ENCODE data around the gene WDR1. TPM values are rescaled to one million over a fixed set of nuclear protein-coding genes. Genes with fewer than 3 reads are reported as not detected.
A peak's percentile ranks its signal among the peaks of the same experiment; 100 is the strongest.

Gene WDR1
- polyA plus RNA-seq, 1 of the 3 experiments (the other 2 are of a cell fraction) = 310 TPM

DNA sequence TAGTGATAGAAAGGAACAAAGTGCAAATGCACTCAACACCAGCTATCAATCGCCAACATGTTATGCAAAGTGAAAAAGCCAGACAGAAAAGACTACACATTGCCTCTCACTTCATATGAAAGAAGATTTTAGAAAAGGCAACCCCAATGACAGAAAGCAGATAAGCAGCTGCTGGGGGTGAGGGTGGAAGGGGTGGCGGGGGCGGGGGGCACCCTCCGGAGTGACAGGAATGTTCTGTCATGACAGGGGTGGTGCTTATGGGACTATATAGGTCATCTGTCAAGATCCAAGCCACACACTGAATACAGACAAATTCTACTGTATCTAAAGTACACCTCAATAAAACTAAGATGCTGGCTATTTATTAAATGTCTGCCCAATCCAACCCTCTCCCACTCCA is 10.7 kb downstream of the WDR1 start:
- Histone ChIP-seq H3K27me3 (ENCODE audit: insufficient read depth) (no peaks in the 10 kb centered on the region), H3K36me3 (replicated peaks in 1 of 2; ENCODE audit: control insufficient read depth in 1 of 2, insufficient read depth in 2 of 2, low read length in 1 of 2) (peaks cover 30 to 51% of the 10 kb centered on the region in 2 experiments), H3K9me3 (no peaks in the 10 kb centered on the region), H3K4me1 (ENCODE audit: control insufficient read depth in 1 of 2, insufficient read depth in 2 of 2, low read depth in 1 of 2, low read length in 1 of 2) (peaks cover 22 to 31% of the 10 kb centered on the region in 2 experiments; a peak in 3 of 4 replicates), H3K9ac (no peak overlapping the region; the same call in 1 of the 2 replicates), H3K4me2 (peak overlapping the region; percentile 72), H3K9me2 (no peaks in the 10 kb centered on the region), H3F3A (replicated peaks; ENCODE audit: insufficient read depth) (peaks cover 36% of the 10 kb centered on the region), H3K27ac (ENCODE audit: low read depth in 2 of 2, low read length in 1 of 2) (peak overlapping the region; percentile 19 to 83; a peak in 2 of 4 replicates), H2AFZ (ENCODE audit: low read depth) (no peak overlapping the region), H3K4me3 (ENCODE audit: low read depth in 2 of 2, low read length in 1 of 2) (0 out of 4 replicates have a peak overlapping the region, but pooled peaks of 1 of the 2 experiments have one; percentile 43), H3K79me2 (ENCODE audit: insufficient read depth) (peaks cover 97% of the 10 kb centered on the region), H4K20me1 (ENCODE audit: insufficient read depth) (peaks cover 99% of the 10 kb centered on the region)
- ChIA-PET POLR2A (no interaction called here), CTCF (interaction anchor here (1.0 to 2.2 kb wide), 3 partner anchors 11 to 27 kb away, joined by 3 to 8 read pairs (median 5); partner anchors contain the start of gene WDR1)
- no peak for DNase-seq
- WGBS (ENCODE audit: low lambda C conversion rate) = 97% methylated on average over 4 of the region's 4 CpGs
- TF ChIP-seq GABPA (IDR thresholded peaks at IDR 0.05; ENCODE audit: low read depth) = no peak
- no peak for TF ChIP-seq FOXM1 (IDR thresholded peaks at IDR 0.05; ENCODE audit: low read depth)
- no peak for TF ChIP-seq YY1 (IDR thresholded peaks at IDR 0.05; ENCODE audit: low read depth)
- TF ChIP-seq RCOR1 (IDR thresholded peaks at IDR 0.05; ENCODE audit: low read length) = no peak
- no peak for TF ChIP-seq RFX5 (IDR thresholded peaks at IDR 0.05; ENCODE audit: low read length)
- TF ChIP-seq JUND (IDR thresholded peaks at IDR 0.05) = no peak
- TF ChIP-seq NFIC (IDR thresholded peaks at IDR 0.05; ENCODE audit: borderline replicate concordance) = no peak
- no peak for TF ChIP-seq TAF1 (IDR thresholded peaks at IDR 0.05; ENCODE audit: borderline replicate concordance, low read depth, low read length)
- TF ChIP-seq TCF12 (IDR thresholded peaks at IDR 0.05) = no peak
- TF ChIP-seq FOSL2 (IDR thresholded peaks at IDR 0.05; ENCODE audit: borderline replicate concordance, low read depth) = no peak
- TF ChIP-seq PBX3 (IDR thresholded peaks at IDR 0.05) = no peak

- WGBS (ENCODE audit: low lambda C conversion rate) = 83% methylated on average over 4 of the region's 4 CpGs
- Histone ChIP-seq H3K27ac (ENCODE audit: low read depth in 2 of 2, low read length in 1 of 2) (no peak overlapping the region), H4K20me1 (ENCODE audit: insufficient read depth) (peaks cover 99% of the 10 kb centered on the region), H3K36me3 (replicated peaks in 1 of 2; ENCODE audit: control insufficient read depth in 1 of 2, insufficient read depth in 2 of 2, low read length in 1 of 2) (peaks cover 31 to 51% of the 10 kb centered on the region in 2 experiments), H2AFZ (ENCODE audit: low read depth) (no peak overlapping the region), H3K4me2 (peak overlapping the region; percentile 72), H3K4me3 (ENCODE audit: low read depth in 2 of 2, low read length in 1 of 2) (no peak overlapping the region), H3K4me1 (ENCODE audit: control insufficient read depth in 1 of 2, insufficient read depth in 2 of 2, low read depth in 1 of 2, low read length in 1 of 2) (peaks cover 22 to 31% of the 10 kb centered on the region in 2 experiments; a peak in 3 of 4 replicates), H3F3A (replicated peaks; ENCODE audit: insufficient read depth) (peaks cover 32% of the 10 kb centered on the region), H3K27me3 (ENCODE audit: insufficient read depth) (no peaks in the 10 kb centered on the region), H3K79me2 (ENCODE audit: insufficient read depth) (peaks cover 97% of the 10 kb centered on the region), H3K9me3 (no peaks in the 10 kb centered on the region), H3K9me2 (no peaks in the 10 kb centered on the region), H3K9ac (no peak overlapping the region)
- CTCF ChIA-PET = interaction anchor here (2.1 to 2.2 kb wide), 2 partner anchors 11 kb away, joined by 5 to 8 read pairs; partner anchors contain the start of gene WDR1
- POLR2A ChIA-PET = no interaction called here
- DNase-seq = no peak
- TF ChIP-seq RCOR1 (IDR thresholded peaks at IDR 0.05; ENCODE audit: low read length) = no peak
- no peak for TF ChIP-seq REST (IDR thresholded peaks at IDR 0.05; ENCODE audit: low read depth, low read length)
- no peak for TF ChIP-seq TEAD4 (IDR thresholded peaks at IDR 0.05; ENCODE audit: borderline replicate concordance, insufficient read depth)
- TF ChIP-seq NFIC (IDR thresholded peaks at IDR 0.05; ENCODE audit: borderline replicate concordance) = no peak
- TF ChIP-seq TAF1 (IDR thresholded peaks at IDR 0.05; ENCODE audit: borderline replicate concordance, low read depth, low read length) = no peak
- no peak for TF ChIP-seq MXI1 (IDR thresholded peaks at IDR 0.05; ENCODE audit: low read depth, low read length)
- TF ChIP-seq EZH2phosphoT487 (IDR thresholded peaks at IDR 0.05; ENCODE audit: borderline replicate concordance, low read depth) = no peak
- TF ChIP-seq CHD2 (IDR thresholded peaks at IDR 0.05; ENCODE audit: low read length, partially characterized antibody) = no peak
- TF ChIP-seq SIN3A (IDR thresholded peaks at IDR 0.05; ENCODE audit: borderline replicate concordance, low read depth, low read length) = no peak
- TF ChIP-seq RFX5 (IDR thresholded peaks at IDR 0.05; ENCODE audit: low read length) = no peak
- no peak for TF ChIP-seq SMC3 (IDR thresholded peaks at IDR 0.05; ENCODE audit: low read depth, low read length)
- TF ChIP-seq ZBTB33 (IDR thresholded peaks at IDR 0.05; ENCODE audit: borderline replicate concordance, low read depth) = no peak
- TF ChIP-seq POLR2AphosphoS5 (IDR thresholded peaks at IDR 0.05; ENCODE audit: low read depth, low read length) = no peak
- no peak for TF ChIP-seq ELF1 (IDR thresholded peaks at IDR 0.05)
- TF ChIP-seq, protein P1, sequence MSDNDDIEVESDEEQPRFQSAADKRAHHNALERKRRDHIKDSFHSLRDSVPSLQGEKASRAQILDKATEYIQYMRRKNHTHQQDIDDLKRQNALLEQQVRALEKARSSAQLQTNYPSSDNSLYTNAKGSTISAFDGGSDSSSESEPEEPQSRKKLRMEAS (IDR thresholded peaks at IDR 0.05; ENCODE audit: low read depth) = no peak
These were observed 11.2 kb downstream of the WDR1 start for GRCh38 chr4:10105421-10105820.

All from SK-N-SH (cell line).